Endothelial cell of umbilical vein (primary cell): Measurements from ENCODE around the gene AZGP1. TPM values are rescaled to one million over a fixed set of nuclear protein-coding genes. Genes with fewer than 3 reads are reported as not detected.

Source experiments
- BruUV-seq: library from RNA; stranded (reverse); fragments of 400-500 nt; replicated peaks from 2 replicates; lab custom pipeline; 2021; lab: Mats Ljungman, UMichigan
- CTCF ChIA-PET: fragments of 300-600, 350-600 bp; sonication (Branson Sonifier 250); formaldehyde crosslinking; loops from one replicate; lab custom pipeline; 2021; ENCODE audit warnings: antibody characterized with exemption, inconsistent platforms; lab: Charles Lee
- POLR2A ChIA-PET: fragments of 300-600, 350-600 bp; sonication (Branson Sonifier 250); formaldehyde crosslinking; loops from one replicate; lab custom pipeline; 2021; ENCODE audit warnings: antibody characterized with exemption, inconsistent platforms; lab: Charles Lee
- DNase-seq: peaks from one replicate; pipeline ENCODE4 v3.0.0-alpha.2; 2011; ENCODE audit warnings: low read depth, low spot score
- FAIRE-seq: peaks from 2 replicates; lab custom pipeline; 2011; peaks lifted over from hg19 to GRCh38; lab: Jason Lieb, UNC
- H2AFZ ChIP-seq: 2 replicates; pipeline ENCODE4 v1.6.0; 2012; ENCODE audit warnings: low read depth, low read length, control low read depth, inconsistent platforms
- H3K27ac ChIP-seq: 2 replicates; pipeline ENCODE4 v1.5.1; 2011; ENCODE audit warnings: low read depth, mild to moderate bottlenecking, control low read depth, low read length, moderate library complexity; ENCODE audit not compliant: insufficient read depth
- H3K27me3 ChIP-seq, 2 experiments: 2 replicates each; pipeline versions ENCODE4 v1.6.0 to v1.6.1; 2011; ENCODE audit warnings: low read length in 2 of 2, mixed read lengths in 1 of 2; ENCODE audit not compliant: control insufficient read depth in 2 of 2, insufficient read depth in 2 of 2
- H3K36me3 ChIP-seq, 2 experiments: 2 replicates in 1 of 2; 3 replicates in 1 of 2; pipeline ENCODE4 v1.5.1; 2011; ENCODE audit warnings: low read length in 2 of 2, mild to moderate bottlenecking in 1 of 2, moderate library complexity in 1 of 2; ENCODE audit not compliant: control insufficient read depth in 2 of 2, insufficient read depth in 2 of 2; ENCODE audit errors: extremely low read depth in 1 of 2
- H3K4me1 ChIP-seq: 3 replicates; pipeline ENCODE4 v1.5.1; 2011; ENCODE audit warnings: mild to moderate bottlenecking, low read length; ENCODE audit not compliant: control insufficient read depth, insufficient read depth; ENCODE audit errors: extremely low read depth
- H3K4me2 ChIP-seq: 2 replicates; pipeline ENCODE4 v1.6.1; 2011; ENCODE audit warnings: low read length, control low read depth, mixed read lengths; ENCODE audit not compliant: insufficient read depth
- H3K4me3 ChIP-seq, 3 experiments: fragments of 200-600 bp in 1 of 3; sonication (generic), shearing (Covaris generic) in 1 of 3; replicated peaks in 1 of 3; 2 replicates each; pipeline ENCODE4 v1.5.1; 2011 to 2016; ENCODE audit warnings: control low read depth in 3 of 3, low read length in 3 of 3, mild to moderate bottlenecking in 2 of 3, inconsistent platforms in 1 of 3, low read depth in 1 of 3, moderate library complexity in 1 of 3; ENCODE audit not compliant: insufficient read depth in 1 of 3
- H3K79me2 ChIP-seq: 2 replicates; pipeline ENCODE4 v1.6.0; 2012; ENCODE audit warnings: low read length, inconsistent platforms; ENCODE audit not compliant: control insufficient read depth, insufficient read depth
- H3K9ac ChIP-seq: replicated peaks from 2 replicates; pipeline ENCODE3; 2011; ENCODE audit warnings: low read length, control low read depth; ENCODE audit not compliant: insufficient read depth; ENCODE audit errors: extremely low read depth
- H3K9me1 ChIP-seq: replicated peaks from 3 replicates; pipeline ENCODE4 v1.6.0; 2011; ENCODE audit warnings: mild to moderate bottlenecking, low read length; ENCODE audit not compliant: control insufficient read depth, insufficient read depth; ENCODE audit errors: extremely low read depth
- H3K9me3 ChIP-seq: replicated peaks from 2 replicates; pipeline ENCODE4 v1.5.1; 2012; ENCODE audit warnings: low read length, inconsistent platforms; ENCODE audit not compliant: control insufficient read depth, insufficient read depth
- H4K20me1 ChIP-seq: replicated peaks from 2 replicates; pipeline ENCODE3; 2011; ENCODE audit warnings: mild to moderate bottlenecking, low read length; ENCODE audit not compliant: control insufficient read depth, insufficient read depth; ENCODE audit errors: extremely low read depth
- EZH2 ChIP-seq: IDR thresholded peaks from 2 replicates; pipeline ENCODE4 v1.6.1; 2012; ENCODE audit warnings: borderline replicate concordance, low read depth, mild to moderate bottlenecking, moderate library complexity, low read length, inconsistent platforms; ENCODE audit not compliant: severe bottlenecking
- FOS ChIP-seq: IDR thresholded peaks from 2 replicates; pipeline ENCODE4 v1.6.1; 2011; ENCODE audit warnings: mild to moderate bottlenecking, low read length, moderate library complexity, borderline replicate concordance; ENCODE audit not compliant: insufficient read depth
- GATA2 ChIP-seq: IDR thresholded peaks from 2 replicates; pipeline ENCODE4 v1.7.0; 2011; ENCODE audit warnings: low read depth, mild to moderate bottlenecking, moderate library complexity, mixed read lengths, low read length; ENCODE audit not compliant: insufficient read length, insufficient read depth
- JUN ChIP-seq: IDR thresholded peaks from 2 replicates; pipeline ENCODE4 v1.6.1; 2011; ENCODE audit warnings: borderline replicate concordance, low read depth; ENCODE audit not compliant: insufficient read length, insufficient read depth
- MYC ChIP-seq: IDR thresholded peaks from one replicate; pipeline ENCODE4 v1.6.1; 2011; ENCODE audit warnings: mild to moderate bottlenecking, low read depth, low read length
- POLR2A ChIP-seq: IDR thresholded peaks from 2 replicates; pipeline ENCODE4 v1.6.1; 2012; ENCODE audit warnings: low read depth, mild to moderate bottlenecking, control low read depth, low read length
- POLR2AphosphoS5 ChIP-seq: IDR thresholded peaks from 2 replicates; pipeline ENCODE4 v1.6.1; 2012; ENCODE audit warnings: low read depth, mild to moderate bottlenecking, control low read depth, low read length, moderate library complexity; ENCODE audit not compliant: insufficient read depth
- dilution Hi-C: fragments of 300-500 bp; cut with MboI; formaldehyde crosslinking; loops from one replicate; pipeline ENCODE4 v1.15.0; 2019; ENCODE audit warnings: low sequenced_read_pairs; ENCODE audit not compliant: extremely low pct_ligation_motif_present
- intact Hi-C: fragments of 100-400 bp; cut with micrococcal nuclease; formaldehyde crosslinking; loops from one replicate; pipeline ENCODE4 v1.10.0; 2022
- polyA plus RNA-seq, 4 experiments: library from polyadenylated mRNA; depleted of rRNA in 3 of 4; stranded (reverse) in 3 of 4; unstranded in 1 of 4; fragments of >200 nt; gene quantifications; 2 replicates each; pipeline versions ENCODE4 v1.2.1 to v1.2.3, GENCODE V29; 2011 to 2012; ENCODE audit warnings: missing spikeins in 1 of 4
- total RNA-seq: library from RNA; stranded (reverse); gene quantifications from 2 replicates; pipeline ENCODE4 v1.2.3, GENCODE V29; 2021
- TF ChIP-seq, protein P1 (sequence below), 2 donors: IDR thresholded peaks; 1 replicate in 1 of 2; 2 replicates in 1 of 2; pipeline ENCODE4 v1.5.1; 2011; ENCODE audit warnings: low read length in 2 of 2, mild to moderate bottlenecking in 2 of 2, moderate library complexity in 2 of 2, control low read depth in 1 of 2, inconsistent platforms in 1 of 2, low read depth in 1 of 2; ENCODE audit not compliant: insufficient read depth in 1 of 2; ENCODE audit errors: extremely low read depth in 1 of 2
- TF ChIP-seq, protein P2 (sequence below): IDR thresholded peaks from 2 replicates; pipeline ENCODE4 v1.6.1; 2011; ENCODE audit not compliant: insufficient read depth, insufficient read length

The AZGP1 gene
- total and polyA plus RNA-seq, 2 donors (not counting 3 experiments of a cell fraction or from before 2014, with no cell fraction given): not detected

DNA sequence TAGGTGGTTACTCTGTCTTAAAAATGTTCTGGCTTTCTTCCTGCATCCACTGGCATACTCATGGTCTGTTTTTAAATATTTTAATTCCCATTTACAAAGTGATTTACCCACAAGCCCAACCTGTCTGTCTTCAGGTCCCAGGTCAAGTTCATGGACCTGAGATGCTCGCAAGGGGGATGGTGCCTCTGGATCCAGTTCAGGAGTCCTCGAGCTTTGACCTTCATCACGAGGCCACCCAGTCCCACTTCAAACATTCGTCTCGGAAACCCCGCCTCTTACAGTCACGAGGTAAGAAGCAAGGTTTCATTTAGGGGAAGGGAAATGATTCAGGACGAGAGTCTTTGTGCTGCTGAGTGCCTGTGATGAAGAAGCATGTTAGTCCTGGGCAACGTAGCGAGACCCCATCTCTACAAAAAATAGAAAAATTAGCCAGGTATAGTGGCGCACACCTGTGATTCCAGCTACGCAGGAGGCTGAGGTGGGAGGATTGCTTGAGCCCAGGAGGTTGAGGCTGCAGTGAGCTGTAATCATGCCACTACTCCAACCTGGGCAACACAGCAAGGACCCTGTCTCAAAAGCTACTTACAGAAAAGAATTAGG is 48.3 kb upstream of the AZGP1 start:
- Histone ChIP-seq H2AFZ (no peak overlapping the region), H3K9me3 (no peaks in the 10 kb centered on the region), H3K9me1 (no peaks in the 10 kb centered on the region), H3K4me2 (no peak overlapping the region), H3K4me1 (no peaks in the 10 kb centered on the region), H3K79me2 (peaks cover 18% of the 10 kb centered on the region), H3K36me3 (peaks cover 10 to 16% of the 10 kb centered on the region in 2 experiments), H3K27ac (no peak overlapping the region), H3K4me3 (no peak overlapping the region), H3K27me3 (no peaks in the 10 kb centered on the region), H3K9ac (no peak overlapping the region), H4K20me1 (no peaks in the 10 kb centered on the region)
- CTCF ChIA-PET: interaction anchor here (1.3 to 1.4 kb wide), 2 partner anchors 12 to 35 kb away, joined by 3 read pairs; no protein-coding TSS in a partner anchor
- FAIRE-seq (no peak), DNase-seq (no peak)
- POLR2A ChIA-PET: no interaction called here
- TF ChIP-seq JUN (no peak), FOS (no peak), GATA2 (no peak), EZH2 (no peak), MYC (no peak), POLR2AphosphoS5 (no peak), POLR2A (no peak)
- TF ChIP-seq, protein P1, sequence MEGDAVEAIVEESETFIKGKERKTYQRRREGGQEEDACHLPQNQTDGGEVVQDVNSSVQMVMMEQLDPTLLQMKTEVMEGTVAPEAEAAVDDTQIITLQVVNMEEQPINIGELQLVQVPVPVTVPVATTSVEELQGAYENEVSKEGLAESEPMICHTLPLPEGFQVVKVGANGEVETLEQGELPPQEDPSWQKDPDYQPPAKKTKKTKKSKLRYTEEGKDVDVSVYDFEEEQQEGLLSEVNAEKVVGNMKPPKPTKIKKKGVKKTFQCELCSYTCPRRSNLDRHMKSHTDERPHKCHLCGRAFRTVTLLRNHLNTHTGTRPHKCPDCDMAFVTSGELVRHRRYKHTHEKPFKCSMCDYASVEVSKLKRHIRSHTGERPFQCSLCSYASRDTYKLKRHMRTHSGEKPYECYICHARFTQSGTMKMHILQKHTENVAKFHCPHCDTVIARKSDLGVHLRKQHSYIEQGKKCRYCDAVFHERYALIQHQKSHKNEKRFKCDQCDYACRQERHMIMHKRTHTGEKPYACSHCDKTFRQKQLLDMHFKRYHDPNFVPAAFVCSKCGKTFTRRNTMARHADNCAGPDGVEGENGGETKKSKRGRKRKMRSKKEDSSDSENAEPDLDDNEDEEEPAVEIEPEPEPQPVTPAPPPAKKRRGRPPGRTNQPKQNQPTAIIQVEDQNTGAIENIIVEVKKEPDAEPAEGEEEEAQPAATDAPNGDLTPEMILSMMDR (IDR thresholded peaks at IDR 0.05; ENCODE audit: extremely low read depth in 1 of 2, insufficient read depth in 1 of 2, low read depth in 1 of 2, low read length in 2 of 2): no peak
- TF ChIP-seq, protein P2, sequence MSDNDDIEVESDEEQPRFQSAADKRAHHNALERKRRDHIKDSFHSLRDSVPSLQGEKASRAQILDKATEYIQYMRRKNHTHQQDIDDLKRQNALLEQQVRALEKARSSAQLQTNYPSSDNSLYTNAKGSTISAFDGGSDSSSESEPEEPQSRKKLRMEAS: no peak
- no TSS peak for BruUV-seq
- dilution Hi-C loops: no loop called here
- intact Hi-C loops: no loop called here
